Dermis microvascular lymphatic vessel endothelial cell (primary cell): ENCODE measurements around the gene SYNPO2. TPM values are rescaled to one million over a fixed set of nuclear protein-coding genes. Genes with fewer than 3 reads are reported as not detected.
A peak's percentile ranks its signal among the peaks of the same experiment; 100 is the strongest.

Experiments
- DNase-seq, 2 donors: peaks; one replicate each; pipeline versions ENCODE4 v3.0.0 to v3.0.0-alpha.2; 2010; ENCODE audit warnings: low read depth in 2 of 2
- total RNA-seq: library from RNA; depleted of rRNA; stranded (reverse); fragments of >200 nt; gene quantifications from 2 replicates; pipeline ENCODE4 v1.2.1, GENCODE V29; 2014

SYNPO2 gene
- total RNA-seq, 1 donor from 2014 or later = under 0.01 TPM

DNA sequence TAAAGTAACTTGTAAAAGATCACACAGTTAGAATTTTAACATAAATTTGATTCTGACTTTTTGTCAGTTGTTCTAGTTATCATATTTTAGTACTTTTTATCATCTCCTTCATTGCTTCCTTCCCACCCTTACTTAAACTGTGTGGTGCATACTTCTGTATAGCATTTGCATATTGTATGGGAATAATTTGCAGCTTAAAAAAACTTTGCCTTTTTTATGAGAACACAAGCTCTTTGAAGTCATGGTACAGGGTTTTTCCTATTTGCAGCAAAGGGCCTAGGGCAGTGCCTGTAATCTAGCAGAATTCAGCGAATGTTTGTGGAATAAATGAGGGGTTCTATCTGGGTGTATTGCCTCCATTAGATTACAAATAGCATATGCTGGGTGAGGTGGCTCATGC, 41.6 kb downstream of the SYNPO2 start:
- no peak for DNase-seq

DNA sequence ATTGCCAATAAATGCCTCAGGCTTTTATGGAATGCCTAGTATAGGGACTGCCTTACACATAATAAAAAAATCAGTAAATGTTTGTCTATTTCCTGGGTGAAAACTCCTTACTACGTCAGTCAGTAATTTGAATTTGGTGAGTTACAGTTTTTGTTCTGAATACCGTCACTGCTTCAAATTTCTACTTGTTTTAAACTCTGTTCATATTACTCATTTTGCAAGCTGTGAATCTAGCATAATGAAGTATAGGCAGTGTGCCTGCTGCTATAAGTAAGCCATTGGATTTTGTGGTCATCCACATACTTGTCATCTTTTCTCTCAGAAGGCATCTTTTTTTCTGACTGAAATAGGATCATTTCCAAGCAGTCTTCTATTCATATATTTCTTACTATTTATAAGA, 43.1 kb downstream of the SYNPO2 start:
- DNase-seq = no peak

DNA sequence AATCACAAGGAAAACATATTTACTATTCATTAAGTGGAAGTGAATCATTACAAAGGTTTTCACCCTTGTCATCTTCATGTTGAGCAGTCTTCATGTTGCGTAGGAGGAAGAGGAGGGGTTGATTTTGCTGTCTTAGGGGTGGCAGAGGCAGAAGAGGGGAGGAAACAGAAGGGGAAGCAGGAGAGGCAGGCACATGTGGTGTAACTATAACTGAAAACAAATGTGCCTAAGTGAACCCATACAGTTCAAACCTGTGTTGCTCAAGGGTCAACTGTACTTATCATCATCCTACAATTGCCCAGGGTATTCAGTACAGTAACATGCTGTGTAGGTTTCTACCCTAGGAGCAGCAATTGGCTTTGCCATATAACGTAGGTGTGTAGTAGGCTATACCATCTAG, 47.2 kb downstream of the SYNPO2 start:
- no peak for DNase-seq

DNA sequence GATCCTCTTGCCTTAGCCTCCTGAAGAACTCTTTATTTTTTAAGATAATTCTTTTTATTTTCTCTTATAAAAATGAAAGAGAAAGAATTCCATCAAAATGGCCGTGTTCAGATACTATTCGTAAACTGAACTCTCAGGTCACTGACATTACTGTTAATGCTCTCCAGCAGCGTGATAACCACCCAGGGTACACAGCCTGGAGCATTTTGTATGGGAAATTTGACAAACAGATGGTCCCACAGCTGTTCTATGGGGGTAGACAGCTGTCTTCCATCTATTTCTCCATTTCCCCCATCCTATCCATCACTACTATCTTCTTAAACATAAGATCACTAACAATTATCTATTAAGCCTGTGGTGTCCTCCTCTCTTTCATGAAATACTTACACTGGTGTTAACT, 47.8 kb downstream of the SYNPO2 start:
- no peak for DNase-seq

DNA sequence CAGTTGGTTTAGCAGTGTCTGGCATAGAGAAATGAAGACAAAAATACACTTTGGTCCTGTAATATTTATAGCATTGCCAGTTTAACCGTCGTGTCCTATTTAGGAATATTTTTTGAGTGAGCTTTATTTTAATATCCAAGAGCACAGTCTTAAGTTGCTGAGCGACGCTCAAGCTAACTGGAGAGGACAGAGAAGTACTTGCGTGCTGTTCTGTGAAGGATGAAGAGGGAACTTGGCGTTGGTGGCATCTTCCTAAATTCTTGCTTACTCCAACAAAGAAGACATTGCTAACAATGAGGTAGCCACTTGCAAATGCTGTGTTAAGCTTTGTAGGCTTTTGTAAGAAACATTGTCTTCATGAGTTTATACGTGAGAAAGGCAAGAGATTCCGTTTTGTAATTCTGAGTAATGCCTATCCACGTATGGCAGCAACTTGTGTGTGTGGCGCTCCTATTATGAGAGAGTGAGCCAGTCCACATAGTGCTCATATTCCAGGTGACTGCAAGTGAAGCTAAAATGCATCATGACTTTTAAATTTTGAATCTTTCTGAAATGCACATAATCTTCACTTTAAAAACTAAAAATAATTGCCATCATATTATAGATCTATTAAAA, 50.6 kb downstream of the SYNPO2 start:
- DNase-seq = no peak

DNA sequence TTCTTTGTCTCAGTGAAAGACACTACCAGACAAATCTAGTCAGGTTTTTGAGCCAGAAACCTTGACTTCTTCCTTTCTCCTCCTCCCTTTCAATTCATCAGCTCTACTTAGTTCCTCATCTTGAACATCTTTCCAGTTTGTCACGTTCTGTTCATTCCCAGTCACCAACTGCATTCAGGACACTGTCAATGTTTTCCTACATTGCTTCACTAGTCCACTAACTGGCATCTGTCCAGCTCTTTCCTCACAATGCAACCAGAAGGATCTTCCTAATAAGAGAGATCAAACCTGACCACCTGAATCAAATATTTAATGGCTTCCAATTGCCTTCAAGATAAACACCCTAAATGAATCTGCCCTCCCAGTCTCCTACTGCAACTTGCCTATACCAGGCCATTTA, 52.5 kb downstream of the SYNPO2 start:
- DNase-seq = peak; percentile 8 to 17

DNA sequence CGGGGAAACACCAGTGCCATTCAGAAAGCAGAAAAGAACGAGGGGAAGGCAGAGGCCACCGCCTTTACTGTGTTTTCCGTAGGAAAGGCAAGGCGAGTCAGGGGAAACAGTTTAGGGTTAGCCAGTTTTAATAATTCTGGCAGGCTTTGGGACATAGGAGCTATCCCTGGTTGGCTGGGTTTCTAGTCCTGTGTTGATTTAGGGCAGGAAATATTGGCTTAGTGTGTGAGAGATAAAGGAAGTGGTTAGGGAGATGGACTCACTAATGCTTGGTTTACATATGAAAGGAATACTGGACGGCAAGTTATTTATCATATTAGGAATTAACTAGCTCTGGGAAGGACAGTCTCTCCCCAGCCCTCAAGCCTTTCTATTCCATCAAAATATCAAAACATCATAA, 53.1 kb downstream of the SYNPO2 start:
- peak in 1 of 2 donors; percentile 6 for DNase-seq

DNA sequence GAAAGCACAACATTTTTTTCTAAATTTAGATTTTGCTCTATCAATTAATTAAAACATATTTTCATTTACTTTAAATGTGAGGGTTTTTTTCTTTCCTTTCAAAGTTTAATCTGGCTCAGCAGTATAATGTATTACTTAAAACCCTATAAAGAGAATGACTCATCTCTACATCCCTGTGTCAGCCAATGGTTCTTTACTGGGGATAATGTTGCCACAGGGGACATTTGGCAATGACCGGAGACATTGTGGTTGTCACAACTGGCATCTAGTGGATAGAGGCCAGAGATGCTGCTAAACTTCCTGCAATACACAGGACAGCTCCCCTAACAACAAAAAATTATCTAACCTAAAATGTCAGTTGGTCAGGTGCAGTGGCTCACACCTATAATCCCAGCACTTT, 53.8 kb downstream of the SYNPO2 start:
- DNase-seq = no peak

DNA sequence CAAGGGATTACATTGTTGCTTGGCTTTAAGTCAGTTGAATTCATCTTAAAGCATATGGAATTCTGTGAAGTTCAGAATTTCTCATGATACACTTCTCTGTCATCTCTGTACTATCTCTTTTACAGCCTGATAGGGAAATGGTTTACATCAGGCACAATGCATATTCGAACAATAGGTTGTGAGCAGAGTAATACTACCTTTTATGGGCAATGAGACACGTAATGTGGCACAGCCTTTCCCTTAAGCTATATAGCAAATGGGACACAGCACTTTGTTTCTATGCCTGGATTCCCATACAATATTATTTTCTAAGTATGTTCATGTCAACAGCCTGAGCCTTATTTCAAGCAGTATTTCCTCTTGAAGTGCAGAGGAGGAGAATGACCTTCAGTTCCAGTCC, 58.4 kb downstream of the SYNPO2 start:
- no peak for DNase-seq

DNA sequence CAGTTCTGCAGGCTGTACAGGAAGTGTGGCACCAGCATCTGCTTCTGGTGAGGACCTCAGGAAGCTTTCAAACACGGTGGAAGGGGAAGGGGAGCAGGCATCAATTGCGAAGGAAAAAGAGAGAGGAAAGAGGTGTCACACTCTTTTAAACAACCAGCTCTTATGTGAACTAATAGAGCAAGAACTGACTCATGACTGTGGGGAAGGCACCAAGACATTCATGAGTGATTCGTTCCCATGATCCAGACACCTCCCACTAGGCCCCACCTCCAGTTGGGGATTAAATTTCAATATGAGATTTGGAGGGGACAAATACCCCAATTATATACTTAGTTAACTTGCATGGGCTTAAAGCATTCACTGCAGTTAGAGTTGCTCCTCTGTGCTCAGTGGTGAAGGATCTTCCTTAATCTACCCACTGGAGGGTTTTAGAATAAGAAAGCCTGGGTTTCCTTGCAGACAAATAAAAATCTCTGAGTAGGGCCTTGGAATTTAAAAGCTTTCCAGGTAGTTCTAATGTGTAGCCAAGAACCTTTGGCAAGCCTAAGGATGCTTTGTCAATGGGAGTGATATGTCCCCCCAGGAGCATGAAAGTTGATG, 60.0 kb downstream of the SYNPO2 start:
- DNase-seq = no peak

DNA sequence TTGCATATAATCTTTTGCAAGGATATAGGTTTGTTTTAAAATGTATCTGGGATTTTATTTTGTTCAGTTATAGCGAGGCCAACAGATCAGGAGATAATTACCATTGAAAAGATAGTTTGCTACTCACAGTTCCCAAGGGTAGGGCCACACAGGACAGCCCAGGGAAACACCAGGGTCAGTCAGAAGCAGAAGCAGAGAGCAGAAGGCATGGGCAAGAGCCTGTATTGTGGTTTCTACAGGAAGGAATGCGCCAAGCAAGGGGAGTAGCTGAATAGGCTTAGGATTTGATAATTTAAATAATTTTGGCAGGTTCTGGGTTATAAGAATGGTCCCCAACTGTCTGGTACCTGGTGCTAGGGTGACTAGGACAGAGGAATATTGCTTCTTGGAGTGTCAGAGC, 61.6 kb downstream of the SYNPO2 start:
- no peak for DNase-seq

DNA sequence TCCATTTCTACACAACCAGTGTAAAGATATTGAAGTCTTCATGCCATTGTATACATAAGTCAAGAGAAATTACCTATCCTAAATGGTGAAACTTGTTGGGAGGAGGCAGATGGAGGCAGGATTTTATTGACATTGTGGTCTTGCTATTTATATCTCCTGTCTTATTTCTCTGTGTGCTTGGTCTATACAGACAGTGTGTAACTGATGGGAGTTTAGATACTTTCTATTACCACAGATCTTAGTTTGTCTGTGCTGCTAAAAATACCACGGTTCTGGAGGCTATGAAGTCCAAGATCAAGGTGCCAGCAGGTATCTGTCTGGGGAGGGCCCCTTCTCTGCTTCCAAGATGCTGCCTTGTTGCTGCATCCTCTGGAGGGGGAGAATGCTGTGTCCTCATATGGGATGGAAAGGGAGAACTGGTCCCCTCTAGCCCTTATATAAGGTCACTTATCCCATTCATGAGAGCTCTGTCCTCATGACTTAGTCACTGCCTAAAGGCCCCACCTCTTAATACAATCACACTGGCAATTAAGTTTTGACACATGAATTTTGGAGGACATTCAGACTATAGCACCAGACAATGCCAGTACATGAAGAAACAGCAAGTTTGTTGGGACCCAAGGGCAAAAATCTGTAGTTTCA, 62.4 kb downstream of the SYNPO2 start:
- DNase-seq = no peak

DNA sequence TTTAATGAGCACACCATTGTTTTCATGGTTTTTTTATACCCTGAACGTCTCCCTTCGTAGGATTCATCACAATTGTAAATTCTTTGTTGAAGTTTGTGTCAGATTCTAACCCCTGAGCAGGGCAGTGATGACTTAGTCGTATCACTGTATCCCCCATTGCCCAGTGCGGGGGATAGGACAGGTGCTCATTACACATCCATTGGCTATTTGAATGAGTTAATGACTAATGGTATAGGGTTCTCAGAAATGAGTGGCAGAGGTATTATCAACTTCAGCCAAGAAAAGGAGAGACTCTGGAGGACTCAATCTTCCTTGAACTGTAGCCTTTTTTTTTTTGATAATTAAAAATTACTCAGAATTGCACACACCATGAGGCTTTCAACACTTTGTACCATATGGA, 64.6 kb downstream of the SYNPO2 start:
- no peak for DNase-seq

DNA sequence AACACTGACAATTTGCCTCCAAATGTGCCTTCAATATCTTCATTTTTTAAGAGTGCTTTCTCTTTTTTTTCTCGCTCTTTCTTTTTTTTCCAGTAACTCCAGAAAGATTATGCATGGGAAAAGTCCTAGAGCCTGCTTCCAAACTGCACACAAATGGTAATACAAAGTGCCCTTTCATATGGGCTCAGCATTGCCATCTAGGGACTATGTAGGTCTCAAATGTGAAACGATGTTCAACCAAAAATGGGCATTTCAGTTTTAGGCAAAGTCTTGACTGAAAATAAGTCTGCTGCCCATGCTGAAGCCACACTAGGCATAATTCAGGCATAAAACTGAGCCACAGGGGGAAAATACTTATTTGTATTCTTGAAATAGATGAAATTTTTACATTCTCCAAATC, 65.6 kb downstream of the SYNPO2 start:
- DNase-seq = peak in 1 of 2 donors; percentile 17

DNA sequence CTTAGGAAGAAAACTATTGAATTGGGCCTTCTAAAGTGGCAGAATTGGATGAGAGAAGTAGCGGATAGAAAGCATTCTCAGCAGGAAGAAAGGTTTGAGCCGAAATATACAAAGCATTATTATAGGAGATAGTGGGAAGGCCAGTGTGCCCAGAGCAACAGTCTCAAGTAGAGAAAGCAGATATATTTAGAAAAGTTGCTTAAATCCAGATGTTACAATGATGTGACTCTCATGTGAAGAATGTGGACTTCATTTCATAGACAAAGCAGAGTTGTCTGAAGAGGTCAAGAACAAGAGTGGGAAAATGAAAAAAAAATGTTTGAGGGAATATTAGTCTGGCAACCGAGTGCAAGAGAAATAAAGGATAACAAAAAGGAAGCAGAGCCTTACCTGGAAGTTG, 66.9 kb downstream of the SYNPO2 start:
- no peak for DNase-seq

DNA sequence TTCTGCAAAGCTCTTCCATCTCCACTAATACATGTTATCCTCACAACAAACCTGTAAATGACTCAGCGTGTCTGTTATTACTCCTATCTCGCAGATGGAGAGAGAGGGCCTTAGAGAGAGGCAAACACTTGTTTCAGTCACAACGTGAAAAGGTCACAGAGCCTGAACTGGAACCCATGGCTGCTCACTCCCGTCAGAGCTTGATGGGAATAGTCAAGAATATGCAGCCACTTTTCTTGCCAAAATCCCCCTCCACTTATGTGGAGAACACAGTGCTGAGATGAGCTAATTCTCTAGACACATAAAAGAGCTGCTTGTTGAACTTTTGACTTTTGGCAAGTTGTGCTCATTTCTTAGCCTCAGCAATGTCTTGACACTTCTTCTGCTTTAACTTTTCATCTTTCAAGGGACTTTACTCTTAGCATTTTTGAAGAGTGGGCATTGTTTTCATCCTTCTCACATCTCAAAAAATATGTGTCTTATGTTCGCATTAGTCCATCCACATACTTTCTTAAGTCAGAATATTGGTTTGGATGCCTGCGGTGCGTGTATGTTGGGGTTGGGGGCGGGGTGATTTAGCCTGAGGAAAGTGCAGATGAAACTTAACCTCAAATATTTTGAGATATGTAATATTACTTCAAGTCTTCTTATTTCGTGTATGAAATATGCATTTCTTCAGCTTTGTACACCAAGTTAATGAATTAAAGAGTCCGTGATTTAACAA, 69.2 kb downstream of the SYNPO2 start:
- DNase-seq = no peak

DNA sequence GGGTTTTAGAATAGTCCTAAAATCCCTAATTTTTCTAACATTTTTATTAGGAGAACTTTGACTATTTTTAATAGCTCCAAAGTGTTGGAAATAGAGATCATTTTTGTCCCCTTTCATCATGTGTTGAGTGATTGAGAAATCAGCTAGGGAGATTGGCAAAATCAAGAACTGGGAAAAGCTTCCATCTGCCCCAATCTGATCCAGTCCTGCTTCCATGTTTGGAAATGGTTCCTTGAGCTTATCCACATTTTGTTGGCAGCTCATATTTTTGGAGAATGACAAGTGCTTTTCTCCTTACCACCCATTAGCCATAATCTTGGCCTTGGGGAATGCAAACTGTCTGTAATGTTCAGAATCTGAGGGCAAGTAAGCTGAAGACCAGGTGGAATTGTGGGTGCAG, 73.9 kb downstream of the SYNPO2 start:
- DNase-seq = no peak

DNA sequence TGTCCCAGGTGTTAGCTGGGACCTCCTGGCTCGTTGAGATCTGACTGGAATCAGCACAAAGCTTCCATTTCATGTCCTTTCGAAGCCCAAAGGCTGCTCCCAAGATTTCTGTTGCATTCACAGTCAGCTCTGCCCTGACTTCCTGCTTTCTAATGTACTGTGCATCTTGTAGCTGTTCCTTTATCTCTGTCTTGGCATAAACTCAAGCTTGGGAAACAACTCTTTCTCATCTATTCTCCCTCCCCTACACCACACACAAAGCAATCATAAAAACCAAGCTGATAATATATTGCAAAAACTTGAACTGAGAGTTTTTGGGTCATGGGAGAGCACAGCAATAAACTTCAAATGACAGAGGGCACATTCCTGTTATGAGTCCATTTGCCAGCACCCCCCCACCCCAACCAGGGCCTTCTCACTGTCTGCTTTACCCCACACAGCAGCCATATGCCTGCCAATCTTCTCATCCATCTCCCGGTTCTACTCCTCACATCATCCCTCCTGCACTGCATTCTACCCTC, 76.3 kb downstream of the SYNPO2 start:
- DNase-seq = no peak

DNA sequence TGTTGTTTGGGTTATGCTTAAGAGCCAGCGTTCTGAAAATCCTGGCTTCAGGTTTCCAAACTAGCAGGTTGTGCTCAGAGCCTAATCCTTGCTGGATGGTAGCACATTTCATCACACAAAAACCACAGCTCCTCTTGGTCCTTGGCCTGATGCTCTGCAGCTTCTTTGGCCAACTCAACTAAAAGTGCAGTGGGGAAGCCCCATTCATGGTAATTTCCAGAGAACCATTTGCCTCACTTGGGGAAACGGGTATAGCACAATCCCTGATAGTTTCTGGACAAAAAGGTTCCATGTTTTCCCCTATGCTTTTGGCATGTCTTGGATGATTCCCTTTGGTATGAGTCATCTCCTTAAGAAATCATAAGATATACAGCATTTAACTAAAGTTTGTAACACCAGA, 78.7 kb downstream of the SYNPO2 start:
- DNase-seq = no peak

DNA sequence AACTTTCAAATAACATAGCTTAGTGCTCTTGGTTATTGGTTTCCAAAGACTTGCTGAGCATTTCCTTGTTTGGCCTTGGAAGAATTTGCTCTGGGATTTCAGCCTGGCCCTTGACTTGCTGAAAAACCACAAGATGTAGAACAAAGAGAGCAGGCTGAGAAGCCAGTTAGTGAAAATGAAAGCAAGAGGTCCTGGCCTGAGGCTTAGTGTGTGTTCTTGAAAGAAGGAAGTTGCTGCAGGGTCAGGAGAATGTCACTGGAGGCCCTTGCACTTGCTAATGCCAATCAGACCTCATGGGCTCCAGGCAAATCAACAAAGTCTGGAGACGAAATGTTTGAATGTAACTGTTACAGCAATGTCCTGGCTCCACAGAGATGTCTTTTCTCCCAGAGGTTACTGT, 79.4 kb downstream of the SYNPO2 start:
- no peak for DNase-seq

DNA sequence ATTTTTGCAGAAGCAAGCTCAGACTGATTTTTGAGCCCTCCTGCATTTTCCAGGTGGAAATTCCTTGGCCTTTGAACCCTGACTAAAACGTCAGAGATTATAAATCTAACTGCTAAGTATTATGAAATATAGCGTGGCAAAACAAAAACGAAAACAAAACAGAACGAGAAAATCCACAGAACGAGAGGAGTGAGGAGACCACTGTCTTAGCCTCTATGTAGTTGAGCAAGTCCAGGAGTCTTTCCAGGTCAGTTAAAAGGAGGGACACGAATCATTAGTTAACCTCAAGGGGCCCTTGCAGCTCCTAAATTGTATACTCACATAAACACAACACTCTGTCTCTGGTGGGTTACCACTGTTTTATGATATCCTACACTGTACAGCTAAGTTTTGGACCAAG, 80.2 kb downstream of the SYNPO2 start:
- DNase-seq = no peak

DNA sequence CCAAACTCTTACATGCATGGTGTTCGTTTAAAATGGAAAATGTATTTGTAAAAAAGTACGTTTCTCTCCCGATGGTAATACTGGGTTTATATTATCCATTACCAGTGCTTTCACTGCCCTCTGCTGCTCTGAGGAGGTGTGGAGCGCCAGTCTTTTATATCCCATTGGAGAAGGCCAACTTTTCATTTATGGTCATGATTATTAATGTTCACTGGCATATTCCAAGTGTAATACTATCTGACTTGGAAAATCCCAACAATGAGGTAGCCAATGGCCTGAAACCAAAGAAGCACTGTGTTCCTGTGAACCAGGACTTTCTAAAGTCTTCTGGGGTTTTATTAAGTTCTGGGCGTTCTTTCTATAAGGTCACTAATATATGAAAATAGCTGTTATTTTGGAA, 80.7 kb downstream of the SYNPO2 start:
- peak; percentile 34 to 64 for DNase-seq
